HepG2 (cell line): ENCODE measurements around the gene FGFBP2. TPM values are rescaled to one million over a fixed set of nuclear protein-coding genes. Genes with fewer than 3 reads are reported as not detected.

Experiments
- ATAC-seq: fragments of 200-7000 bp; cut with Tn5 transposase; 3 replicates; pipeline ENCODE4 v1.9.1; 2020; ENCODE audit warnings: mild to moderate bottlenecking, moderate library complexity
- BruUV-seq: library from RNA; stranded (reverse); fragments of 400-500 nt; replicated peaks from 2 replicates; lab custom pipeline; 2021; lab: Mats Ljungman, UMichigan
- CTCF ChIA-PET: fragments of 300-600 bp; formaldehyde crosslinking; extraction: SDS; loops from one replicate; lab custom pipeline; 2021; ENCODE audit warnings: low total read pairs, inconsistent platforms, low intra/inter-chr PET ratio; lab: Yijun Ruan, JAX
- POLR2A ChIA-PET: fragments of 350-600 bp; sonication (Branson Sonifier 250); formaldehyde crosslinking; loops from one replicate; lab custom pipeline; 2020; ENCODE audit warnings: antibody characterized with exemption, inconsistent platforms; lab: Yijun Ruan, JAX
- DNase-seq: peaks from one replicate; pipeline ENCODE4 v3.0.0-alpha.2; 2015; ENCODE audit warnings: low spot score
- FAIRE-seq: peaks from 3 replicates; lab custom pipeline; 2011; peaks lifted over from hg19 to GRCh38; lab: Jason Lieb, UNC
- H2AFZ ChIP-seq: one replicate; pipeline ENCODE4 v1.6.1; 2011; ENCODE audit warnings: low read length, inconsistent platforms
- H3K27ac ChIP-seq: fragments of 300-600 bp; 3 replicates; pipeline ENCODE4 v1.8.0; 2011; ENCODE audit warnings: mixed run types, mild to moderate bottlenecking, mixed read lengths, low read length, inconsistent platforms; ENCODE audit not compliant: insufficient read depth; ENCODE audit errors: extremely low read length
- H3K27me3 ChIP-seq, 2 experiments: fragments of 200-600 bp in 1 of 2; 2 replicates in 1 of 2; 3 replicates in 1 of 2; pipeline versions ENCODE4 v1.6.0 to v1.8.0; 2011; ENCODE audit warnings: low read length in 2 of 2, mild to moderate bottlenecking in 2 of 2, moderate library complexity in 2 of 2, inconsistent platforms in 1 of 2; ENCODE audit not compliant: insufficient read depth in 2 of 2, control insufficient read depth in 1 of 2
- H3K36me3 ChIP-seq, 2 experiments: fragments of 200-600 bp in 1 of 2; replicated peaks in 1 of 2; 2 replicates in 1 of 2; 3 replicates in 1 of 2; pipeline versions ENCODE4 v1.5.1 to v1.8.0; 2011; ENCODE audit warnings: low read length in 2 of 2, inconsistent platforms in 1 of 2; ENCODE audit not compliant: insufficient read depth in 2 of 2, control insufficient read depth in 1 of 2
- H3K4me1 ChIP-seq: 2 replicates; pipeline ENCODE4 v1.5.1; 2012; ENCODE audit warnings: low read length, inconsistent platforms; ENCODE audit not compliant: insufficient read depth
- H3K4me2 ChIP-seq: 2 replicates; pipeline ENCODE4 v1.6.0; 2011; ENCODE audit warnings: low read depth, low read length, inconsistent platforms
- H3K4me3 ChIP-seq, 3 experiments: fragments of 200-600 bp in 1 of 3; sonication (generic), shearing (Covaris generic) in 1 of 3; replicated peaks in 1 of 3; 2 replicates each; pipeline ENCODE4 v1.5.1; 2011 to 2016; ENCODE audit warnings: low read length in 3 of 3, inconsistent platforms in 2 of 3, low read depth in 2 of 3, mild to moderate bottlenecking in 2 of 3, control low read depth in 1 of 3, mixed read lengths in 1 of 3; ENCODE audit not compliant: insufficient read depth in 1 of 3
- H3K79me2 ChIP-seq: one replicate; pipeline ENCODE4 v1.6.1; 2011; ENCODE audit warnings: low read length, inconsistent platforms; ENCODE audit not compliant: insufficient read depth
- H3K9ac ChIP-seq: 2 replicates; pipeline ENCODE4 v1.6.0; 2011; ENCODE audit warnings: mild to moderate bottlenecking, low read depth, low read length, inconsistent platforms; ENCODE audit not compliant: insufficient read depth
- H3K9me3 ChIP-seq: 2 replicates; pipeline ENCODE4 v1.5.1; 2012; ENCODE audit warnings: mild to moderate bottlenecking, low read length
- H4K20me1 ChIP-seq: 2 replicates; pipeline ENCODE4 v1.6.0; 2011; ENCODE audit warnings: inconsistent platforms, mild to moderate bottlenecking, low read length, moderate library complexity; ENCODE audit not compliant: insufficient read depth
- GATA4 ChIP-seq: sonication (generic); IDR thresholded peaks from 2 replicates; pipeline ENCODE4 v1.6.1; 2016; ENCODE audit warnings: antibody characterized with exemption, low read depth, borderline replicate concordance
- GLI4 ChIP-seq: sonication (generic); formaldehyde crosslinking; IDR thresholded peaks from 2 replicates; pipeline ENCODE4 v1.5.1; 2020; ENCODE audit warnings: missing genetic modification reagents, mild to moderate bottlenecking, moderate library complexity, borderline replicate concordance
- HOXA9 ChIP-seq: sonication (generic); formaldehyde crosslinking; IDR thresholded peaks from 2 replicates; pipeline ENCODE4 v1.8.1; 2022; ENCODE audit warnings: missing genetic modification reagents, mild to moderate bottlenecking, moderate library complexity, borderline replicate concordance
- ISX ChIP-seq: sonication (generic); formaldehyde crosslinking; conservative IDR thresholded peaks from 2 replicates; pipeline ENCODE4 v1.5.0; 2020; ENCODE audit warnings: missing genetic modification reagents
- MIXL1 ChIP-seq: IDR thresholded peaks from 2 replicates; pipeline ENCODE4 v1.6.1; 2016
- NPAS2 ChIP-seq: sonication (generic); formaldehyde crosslinking; IDR thresholded peaks from 2 replicates; pipeline ENCODE4 v1.8.0; 2022; ENCODE audit warnings: mild to moderate bottlenecking, missing genetic modification reagents, borderline replicate concordance
- RFXAP ChIP-seq: sonication (generic); formaldehyde crosslinking; IDR thresholded peaks from 2 replicates; pipeline ENCODE4 v1.4.0; 2020; ENCODE audit warnings: missing genetic modification reagents, borderline replicate concordance
- ZMAT5 ChIP-seq: sonication (generic); formaldehyde crosslinking; IDR thresholded peaks from 2 replicates; pipeline ENCODE4 v1.5.0; 2020; ENCODE audit warnings: mild to moderate bottlenecking, low read depth, missing genetic modification reagents, borderline replicate concordance
- ZNF251 ChIP-seq: sonication (generic); formaldehyde crosslinking; IDR thresholded peaks from 2 replicates; pipeline ENCODE4 v1.9.0; 2021; ENCODE audit warnings: mild to moderate bottlenecking, missing genetic modification reagents
- ZNF414 ChIP-seq: sonication (generic); formaldehyde crosslinking; IDR thresholded peaks from 2 replicates; pipeline ENCODE4 v1.5.0; 2020; ENCODE audit warnings: missing genetic modification reagents
- ZNF598 ChIP-seq: sonication (generic); formaldehyde crosslinking; IDR thresholded peaks from 2 replicates; pipeline ENCODE4 v1.5.1; 2020; ENCODE audit warnings: mild to moderate bottlenecking, missing genetic modification reagents, borderline replicate concordance
- ZSCAN12 ChIP-seq: sonication (generic); formaldehyde crosslinking; IDR thresholded peaks from 2 replicates; pipeline ENCODE4 v1.9.0; 2021; ENCODE audit warnings: mild to moderate bottlenecking, missing genetic modification reagents
- WGBS: methylation state at CpG from one replicate; pipeline ENCODE4 v1.1.6; 2017; ENCODE audit warnings: low lambda C conversion rate; 5-methylcytosine and 5-hydroxymethylcytosine counted together
- in situ Hi-C: cut with HindIII; loops from 2 replicates; pipeline ENCODE4 v1.10.0; 2017; ENCODE audit warnings: low pct_unique_long_range_greater_than_20kb; ENCODE audit not compliant: extremely low pct_ligation_motif_present
- intact Hi-C: fragments of 100-400 bp; cut with micrococcal nuclease; formaldehyde crosslinking; loops from one replicate; pipeline ENCODE4 v1.10.0; 2022; ENCODE audit not compliant: unreplicated experiment
- polyA plus RNA-seq, 8 experiments: library from polyadenylated mRNA; depleted of rRNA in 3 of 8; stranded (reverse) in 7 of 8; unstranded in 1 of 8; fragments of >200 nt; fragmentation: Illumina TruSeq in 4 of 8; extraction: Trizol in 4 of 8; gene quantifications; 2 replicates each; pipeline versions ENCODE4 v1.2.1 to v1.2.3, GENCODE V29; 2011 to 2016; ENCODE audit warnings: low read depth in 4 of 8, missing spikeins in 1 of 8, mixed read lengths in 1 of 8; ENCODE audit not compliant: insufficient read depth in 1 of 8
- total RNA-seq, 5 experiments: library from RNA; depleted of rRNA; stranded (reverse); fragments of >200 nt; fragmentation: Illumina TruSeq; extraction: Trizol; gene quantifications; 2 replicates each; pipeline ENCODE4 v1.2.3, GENCODE V29; 2016; ENCODE audit warnings: low read depth in 1 of 5

Gene FGFBP2
- total and polyA plus RNA-seq, 2 of the 13 experiments (the other 11 are each of a cell fraction or from before 2014, with no cell fraction given), result not detected

GRCh38 chr4:15963001-15963451, at the start of gene FGFBP2 (continued):
- TF ChIP-seq ZNF598 (CRISPR knock-in tag), result no peak
- TF ChIP-seq ZMAT5 (CRISPR knock-in tag), result no peak
- no peak for TF ChIP-seq GLI4 (CRISPR knock-in tag)
- no peak for TF ChIP-seq ZSCAN12 (CRISPR knock-in tag)
- TF ChIP-seq ZNF251 (CRISPR knock-in tag), result no peak
- TF ChIP-seq NPAS2 (CRISPR knock-in tag), result no peak

- CTCF ChIA-PET, result no interaction called here
- in situ Hi-C loops, result no loop called here
- H3K4me1 ChIP-seq, result no peaks in the 10 kb centered on the region
Observed at GRCh38 chr4:16011173-16011572, 48.2 kb upstream of the FGFBP2 start.

More at GRCh38 chr4:16011173-16011572, 48.2 kb upstream of the FGFBP2 start:
- no peak for ATAC-seq
- no peak for DNase-seq
- Histone ChIP-seq H4K20me1 (no peaks in the 10 kb centered on the region), H2AFZ (no peak overlapping the region), H3K27me3 (no peaks in the 10 kb centered on the region)
- TF ChIP-seq NPAS2 (CRISPR knock-in tag), result no peak
- TF ChIP-seq RFXAP (CRISPR knock-in tag), result no peak
- no peak for TF ChIP-seq ISX
- no peak for TF ChIP-seq MIXL1
- TF ChIP-seq GATA4, result no peak
- no peak for TF ChIP-seq ZNF414 (CRISPR knock-in tag)
- TF ChIP-seq HOXA9 (CRISPR knock-in tag), result no peak
- TF ChIP-seq, all 625 proteins: peak for 0
- Histone ChIP-seq H3K36me3 (no peaks in the 10 kb centered on the region), H3K4me2 (no peak overlapping the region), H3K79me2 (no peaks in the 10 kb centered on the region), H3K4me3 (no peak overlapping the region), H3K27ac (no peak overlapping the region), H3K9ac (no peak overlapping the region), H3K9me3 (no peaks in the 10 kb centered on the region)
- POLR2A ChIA-PET, result no interaction called here
- no TSS peak for BruUV-seq
- FAIRE-seq, result no peak
- WGBS, result 61% methylated on average over 6 of the region's 6 CpGs
- intact Hi-C loops, result no loop called here
